ENCODE measurements around the gene CDK10.

Gene CDK10

DNA sequence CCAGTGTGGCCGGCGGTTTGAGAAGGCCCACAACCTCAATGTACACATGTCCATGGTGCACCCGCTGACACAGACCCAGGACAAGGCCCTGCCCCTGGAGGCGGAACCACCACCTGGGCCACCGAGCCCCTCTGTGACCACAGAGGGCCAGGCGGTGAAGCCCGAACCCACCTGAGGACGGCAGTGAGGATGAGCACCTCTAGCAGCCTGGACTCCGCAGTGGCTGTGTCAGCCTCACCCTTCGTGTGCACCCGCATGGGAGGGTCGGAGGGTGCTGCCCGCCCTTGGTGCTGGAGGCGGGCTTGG lies 51.5 kb downstream of the CDK10 start:
- no peak for DNase-seq

DNA sequence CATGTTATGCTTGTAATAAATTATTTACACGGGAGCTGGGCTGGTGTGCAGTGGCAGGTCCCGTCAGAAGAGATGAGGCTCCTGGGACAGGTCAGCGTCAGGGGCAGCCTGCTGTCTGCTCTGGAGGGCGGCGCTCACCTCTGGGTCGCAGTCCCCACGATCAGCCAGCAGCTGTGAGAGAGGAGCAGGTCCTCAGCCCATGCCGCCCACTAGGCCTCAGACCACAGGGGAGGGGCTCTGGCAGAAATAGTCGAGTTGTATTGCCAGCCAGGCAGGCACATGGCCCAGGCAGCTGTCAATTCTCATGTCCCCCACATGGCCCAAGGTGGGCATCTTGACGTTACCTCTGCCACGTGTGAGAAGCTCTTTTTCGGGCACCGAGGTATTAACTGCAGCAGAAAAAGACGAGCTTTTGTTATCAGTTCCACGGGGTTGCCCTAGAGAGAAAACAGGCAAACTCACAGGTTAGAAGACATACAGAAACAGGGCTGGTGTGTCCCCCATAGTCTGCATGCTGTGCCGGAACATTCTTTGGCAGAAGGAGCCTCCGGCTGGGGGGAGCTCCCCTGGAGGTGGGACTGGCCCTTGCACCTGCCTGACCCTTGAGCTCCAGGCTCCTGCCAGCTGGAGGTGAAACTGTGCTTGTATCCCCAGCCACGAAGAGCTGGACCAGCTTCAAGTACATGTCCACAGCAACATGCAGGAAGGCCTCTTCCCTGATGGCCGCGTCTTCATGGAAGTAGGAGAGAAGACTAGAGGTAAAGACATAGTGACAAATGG lies 52.2 kb downstream of the CDK10 start:
- DNase-seq: no peak

DNA sequence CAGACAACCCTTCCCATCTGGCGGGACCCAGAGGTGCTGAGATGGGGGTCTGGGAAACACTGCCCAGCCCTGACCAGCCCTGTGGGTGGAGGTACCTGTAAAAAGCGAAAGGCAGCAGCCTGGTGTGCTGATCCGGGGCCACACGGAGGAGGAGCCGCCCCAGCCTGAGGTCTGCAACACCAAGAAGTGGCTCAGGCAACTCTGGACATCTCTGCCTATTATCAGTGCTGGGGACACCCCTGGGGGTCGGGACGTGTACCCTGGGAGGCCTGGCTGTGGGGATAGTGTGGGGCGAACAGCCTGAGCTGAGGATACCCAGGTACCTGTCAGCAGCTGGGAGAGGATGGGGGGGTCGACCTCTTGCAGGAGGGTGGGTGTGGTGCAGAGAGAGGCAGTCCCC lies 52.9 kb downstream of the CDK10 start:
- DNase-seq: no peak

DNA sequence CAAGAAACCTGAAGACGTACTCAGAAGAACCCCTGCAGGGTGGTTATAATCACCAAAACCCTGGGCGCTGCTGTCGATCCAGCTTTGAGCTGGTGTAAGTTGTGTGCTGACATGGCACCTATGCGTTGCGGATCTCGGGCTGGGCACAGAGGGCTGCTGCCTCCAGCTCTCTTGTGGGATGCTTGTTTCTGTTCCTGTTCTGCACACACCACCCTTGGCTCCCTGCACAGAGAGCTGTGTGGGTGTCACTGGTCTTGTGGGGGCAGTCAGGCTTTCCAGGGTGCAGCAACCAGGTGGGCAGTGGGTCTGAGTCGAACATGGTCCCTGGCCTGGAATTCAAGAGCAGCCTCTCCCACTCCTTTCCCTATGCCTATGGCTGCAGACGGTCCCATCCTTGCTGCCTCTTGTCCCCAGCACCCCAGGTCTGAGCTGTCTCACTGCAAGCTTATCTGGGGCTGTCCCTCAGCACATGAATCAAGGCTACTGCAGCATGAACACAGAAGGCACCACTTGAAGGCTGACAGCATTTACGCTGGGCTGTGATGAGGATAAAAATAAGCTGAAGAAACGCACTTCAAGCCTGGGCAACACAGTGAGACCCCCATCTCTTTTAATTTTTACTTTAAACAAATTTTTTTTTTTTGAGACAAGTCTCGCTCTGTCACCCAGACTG lies 55.0 kb downstream of the CDK10 start:
- DNase-seq: no peak

DNA sequence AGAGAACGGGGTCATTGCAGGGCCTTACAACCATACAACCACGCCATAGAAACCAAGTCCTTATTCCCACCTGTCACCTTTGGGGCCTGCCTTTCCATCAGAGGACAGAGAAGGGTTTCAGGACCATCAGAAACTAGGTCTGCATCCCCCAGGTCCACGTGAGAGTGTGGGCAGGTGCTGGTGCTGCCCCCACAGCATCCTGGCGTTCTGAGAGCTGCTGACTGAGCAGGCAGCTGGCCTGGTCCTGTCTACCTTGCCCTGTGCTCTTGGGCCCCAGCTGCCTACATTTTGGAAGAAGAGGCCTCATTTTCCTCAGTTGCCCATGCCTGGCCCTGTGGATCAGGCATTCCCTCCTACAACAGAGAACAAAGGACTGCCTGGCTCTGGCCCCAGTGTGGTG lies 56.5 kb downstream of the CDK10 start:
- DNase-seq: no peak

DNA sequence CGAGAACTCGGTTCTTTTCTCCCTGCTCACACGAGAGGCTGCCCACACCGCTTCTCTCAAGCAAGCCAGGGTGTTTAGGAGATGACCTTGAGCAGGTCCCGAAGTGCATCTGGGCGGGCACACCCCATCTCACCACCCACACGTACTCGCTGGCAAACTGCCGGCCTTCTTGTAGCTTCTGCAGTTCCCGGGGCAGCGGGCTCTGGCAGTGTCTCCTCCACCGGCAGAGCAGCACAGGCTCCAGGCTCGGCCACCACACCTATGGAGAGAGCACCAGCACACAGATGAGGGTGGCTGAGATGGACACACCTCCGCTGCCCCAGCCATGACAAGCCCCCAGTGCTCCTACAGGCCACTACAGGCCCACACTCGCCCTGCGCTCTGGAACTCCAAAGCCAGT lies 58.3 kb downstream of the CDK10 start:
- DNase-seq: no peak

Measured in DMS 273 treated with DMSO at 0.1 percent for 48 hours (cell line).